Superior temporal gyrus (tissue), 1 donor: ENCODE data around the gene BCOR.

Source experiments
- DNase-seq: peaks from one replicate; pipeline ENCODE4 v3.0.0-alpha.2; 2016; ENCODE audit errors: extremely low spot score

The BCOR gene

DNA sequence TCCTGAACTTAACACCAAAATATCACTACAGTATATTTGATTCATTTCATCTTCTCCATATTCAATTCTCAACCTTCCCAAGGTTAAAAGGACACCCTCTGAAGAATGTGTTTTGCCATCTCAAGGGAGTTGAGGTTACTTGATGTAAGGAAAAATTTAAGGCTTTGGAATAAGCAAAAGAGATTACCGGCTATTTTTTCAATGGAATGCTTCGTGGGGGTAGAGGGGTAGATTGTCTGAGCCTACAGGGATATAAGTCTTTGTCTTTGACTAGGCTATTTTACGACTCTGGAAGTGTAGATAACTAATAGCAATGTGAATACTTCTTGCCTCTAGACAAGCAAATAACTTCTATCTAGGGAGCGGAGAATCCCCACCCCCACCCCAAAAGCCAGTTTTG lies 78.2 kb downstream of the BCOR start:
- no peak for DNase-seq

DNA sequence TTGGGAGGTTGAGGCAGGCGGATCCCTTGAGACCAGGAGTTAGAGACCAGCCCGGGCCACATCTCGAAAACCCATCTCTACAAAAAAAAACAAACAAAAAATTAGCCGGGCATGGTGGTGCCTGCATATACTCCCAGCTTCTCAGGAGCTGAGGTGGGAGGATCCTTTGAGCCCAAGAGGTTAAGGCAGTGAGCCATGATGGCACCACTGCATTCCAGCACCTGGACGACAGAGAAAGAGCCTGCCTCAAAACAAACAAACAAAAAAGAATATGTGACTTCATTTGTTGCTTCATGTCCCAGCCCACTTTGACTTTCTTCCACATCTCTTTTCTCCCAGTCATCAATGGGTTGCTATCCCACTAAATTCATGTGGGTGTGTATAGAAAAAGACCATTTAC lies 79.7 kb downstream of the BCOR start:
- no peak for DNase-seq

DNA sequence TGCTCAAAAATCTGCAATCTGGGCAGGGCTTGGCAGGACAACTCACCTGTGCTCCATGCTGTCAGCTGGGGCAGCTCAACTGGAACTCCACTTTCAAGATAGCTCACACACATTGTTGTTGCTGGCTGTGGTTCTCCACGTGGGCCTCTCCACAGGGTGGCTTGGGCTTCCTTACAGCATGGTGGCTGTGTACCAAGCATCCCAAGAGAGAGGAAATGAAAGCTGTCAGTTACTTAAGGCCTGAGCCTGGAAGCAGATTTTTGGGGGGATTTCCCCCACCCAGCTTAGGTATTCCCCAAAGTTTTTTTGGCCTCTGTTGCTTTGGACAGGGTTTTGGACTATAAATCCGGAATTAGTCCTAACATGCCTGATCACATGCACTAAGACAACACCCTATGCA lies 81.0 kb downstream of the BCOR start:
- no peak for DNase-seq

DNA sequence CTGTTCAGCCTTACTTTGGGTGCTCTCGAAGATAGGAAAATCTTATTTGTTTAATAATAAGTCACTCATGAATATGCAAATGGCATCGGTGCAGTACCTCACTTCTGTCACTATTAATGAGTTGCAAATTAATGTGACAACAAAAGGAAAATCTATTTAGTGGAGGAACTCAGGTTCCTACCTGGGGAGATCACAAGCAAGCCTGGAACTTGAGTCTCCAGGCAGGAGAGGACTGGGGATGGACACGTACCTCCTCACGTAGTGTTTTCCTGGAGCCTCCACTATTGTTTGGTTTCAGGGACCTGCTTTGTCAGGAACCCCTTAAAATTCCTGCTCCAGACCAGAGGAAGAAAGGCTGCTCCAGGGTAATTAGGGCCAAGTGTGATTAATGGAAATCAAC lies 82.1 kb downstream of the BCOR start:
- DNase-seq: no peak

DNA sequence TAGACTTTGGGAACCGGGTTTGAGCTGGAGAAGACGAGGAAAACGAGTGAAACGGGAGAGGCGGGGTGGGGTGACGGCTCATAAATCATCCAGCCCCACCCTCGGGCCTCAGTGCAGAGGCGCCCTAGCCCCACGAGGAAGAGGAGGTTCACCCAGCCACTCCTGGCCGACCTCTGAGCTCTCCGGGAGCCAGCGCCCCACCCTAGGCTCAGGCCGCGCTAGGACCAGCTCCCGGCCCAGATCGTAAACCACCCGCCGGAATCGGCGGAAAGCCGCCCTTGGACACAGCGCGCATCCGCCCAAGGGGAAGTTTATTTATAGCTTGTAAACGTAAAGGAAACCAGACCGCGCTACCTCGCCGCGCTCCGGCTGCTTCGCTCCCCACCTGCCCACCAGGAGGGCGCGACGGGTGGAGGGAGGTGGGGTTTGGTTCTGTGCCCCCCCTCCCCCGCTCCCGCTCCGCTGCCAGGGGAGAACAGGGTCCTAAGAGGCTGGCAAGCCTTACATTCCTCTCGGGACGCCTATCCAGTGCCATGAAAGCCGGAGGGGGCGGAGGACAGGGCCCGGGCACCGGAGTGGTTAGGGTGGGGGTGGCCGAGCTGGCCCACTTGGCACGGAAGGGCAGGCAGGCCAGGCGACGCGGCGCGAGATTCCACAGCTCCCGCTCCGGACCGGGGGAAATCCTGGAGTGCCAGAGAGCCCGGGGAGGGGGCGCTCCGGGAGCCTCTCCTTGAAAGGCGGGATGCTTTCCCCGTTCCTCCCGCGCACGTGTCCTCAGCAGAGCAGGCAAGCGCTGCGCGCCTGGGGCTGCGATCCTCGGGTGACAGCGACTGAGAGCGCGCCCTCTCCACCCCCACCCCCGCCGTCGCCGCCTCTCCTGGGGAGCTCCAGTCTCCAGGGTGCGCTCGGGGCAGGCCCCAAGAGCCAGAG lies 84.2 kb downstream of the BCOR start:
- no peak for DNase-seq

DNA sequence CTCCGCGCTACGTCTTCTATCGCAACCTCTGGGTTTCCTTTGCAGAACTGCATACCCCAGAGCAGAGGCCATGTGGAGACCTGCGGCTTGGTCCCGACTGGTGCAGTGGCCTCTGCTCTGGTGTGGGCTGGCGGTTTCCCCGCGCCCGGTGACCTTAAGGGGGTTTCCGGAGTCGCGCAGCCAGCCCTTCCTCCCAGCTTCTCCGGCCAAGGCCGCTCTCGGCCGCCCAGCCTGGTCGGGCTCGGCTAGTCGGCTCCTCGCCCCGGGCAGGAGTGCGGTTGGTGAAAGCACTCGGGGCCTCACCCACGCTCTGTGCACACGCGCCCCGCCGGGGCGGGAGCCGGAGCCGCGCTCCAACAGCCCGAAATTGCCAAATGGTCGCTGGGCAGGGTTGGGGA lies 84.9 kb downstream of the BCOR start:
- DNase-seq: no peak

DNA sequence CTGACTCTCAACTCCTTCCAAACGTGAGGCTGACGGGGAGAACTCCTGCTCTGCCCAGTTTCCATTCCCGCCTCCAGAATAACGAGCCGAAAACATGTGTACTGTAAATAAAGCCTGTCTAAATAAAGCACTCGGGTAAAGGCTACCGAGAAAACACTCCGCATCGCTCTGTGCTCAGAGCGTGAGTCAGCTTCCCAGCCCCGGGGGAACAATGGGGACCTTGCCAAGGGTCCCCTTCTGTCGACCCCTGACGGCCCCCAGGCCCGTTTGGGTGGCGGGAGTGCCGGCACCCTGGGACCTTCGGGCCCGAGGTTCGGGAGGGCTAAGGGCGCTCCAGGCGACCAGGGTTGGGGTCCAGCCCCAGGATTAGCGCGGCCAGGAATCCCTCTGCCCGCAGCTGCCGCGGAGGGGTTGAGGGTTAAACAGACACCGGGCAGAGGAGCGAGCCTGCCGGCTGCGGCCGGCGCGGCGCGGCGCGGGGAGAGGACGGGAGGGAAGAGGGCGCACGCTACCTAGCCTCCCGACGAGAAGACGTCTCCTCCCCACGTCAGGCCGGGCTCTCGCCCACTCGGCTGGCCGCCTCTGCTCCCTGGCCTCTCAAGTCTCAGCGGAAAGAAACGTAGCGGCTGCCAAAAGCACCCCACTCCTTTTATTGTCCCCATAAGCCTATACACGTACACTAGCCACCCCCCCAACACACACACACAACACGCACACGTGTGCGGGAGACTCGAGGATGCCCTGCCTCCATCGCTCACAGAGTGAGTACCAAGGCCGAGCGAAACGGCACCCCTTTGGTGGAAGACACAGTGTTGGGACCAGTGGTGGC lies 85.5 kb downstream of the BCOR start:
- DNase-seq: no peak

DNA sequence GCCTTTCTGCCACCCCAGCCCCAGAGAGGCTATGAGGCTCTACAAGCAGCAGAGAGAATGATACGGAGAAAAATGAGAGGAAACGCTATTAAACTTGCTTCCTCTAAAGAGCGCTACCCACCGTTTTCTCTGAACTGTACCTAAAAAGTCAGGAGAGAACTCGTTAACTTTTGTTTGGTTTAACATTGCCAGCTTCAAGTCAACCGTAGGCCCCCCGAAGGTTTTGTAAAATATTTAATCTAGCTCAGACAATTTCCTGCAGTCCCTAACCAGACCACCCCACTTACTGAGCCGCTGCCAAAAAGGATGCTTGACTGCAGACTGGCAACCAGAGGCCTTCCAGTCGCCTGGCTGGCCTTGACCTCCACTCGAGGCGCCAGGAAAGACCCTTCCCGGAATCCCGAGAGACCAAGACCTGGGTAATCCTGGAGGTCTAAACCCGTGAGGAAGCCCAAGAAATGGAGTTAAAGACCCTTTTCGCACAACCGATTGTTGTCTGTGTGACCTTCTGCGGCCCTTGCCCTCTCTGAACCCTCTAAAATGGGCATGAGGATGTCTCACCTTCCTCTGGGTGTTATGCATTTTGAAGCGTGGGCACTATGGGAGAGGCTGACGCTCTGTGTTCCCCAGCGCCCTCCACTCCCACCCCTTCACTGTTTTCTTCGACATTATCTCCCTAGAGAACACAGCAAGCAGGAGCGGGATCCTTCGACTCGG lies 86.3 kb downstream of the BCOR start:
- DNase-seq: no peak

DNA sequence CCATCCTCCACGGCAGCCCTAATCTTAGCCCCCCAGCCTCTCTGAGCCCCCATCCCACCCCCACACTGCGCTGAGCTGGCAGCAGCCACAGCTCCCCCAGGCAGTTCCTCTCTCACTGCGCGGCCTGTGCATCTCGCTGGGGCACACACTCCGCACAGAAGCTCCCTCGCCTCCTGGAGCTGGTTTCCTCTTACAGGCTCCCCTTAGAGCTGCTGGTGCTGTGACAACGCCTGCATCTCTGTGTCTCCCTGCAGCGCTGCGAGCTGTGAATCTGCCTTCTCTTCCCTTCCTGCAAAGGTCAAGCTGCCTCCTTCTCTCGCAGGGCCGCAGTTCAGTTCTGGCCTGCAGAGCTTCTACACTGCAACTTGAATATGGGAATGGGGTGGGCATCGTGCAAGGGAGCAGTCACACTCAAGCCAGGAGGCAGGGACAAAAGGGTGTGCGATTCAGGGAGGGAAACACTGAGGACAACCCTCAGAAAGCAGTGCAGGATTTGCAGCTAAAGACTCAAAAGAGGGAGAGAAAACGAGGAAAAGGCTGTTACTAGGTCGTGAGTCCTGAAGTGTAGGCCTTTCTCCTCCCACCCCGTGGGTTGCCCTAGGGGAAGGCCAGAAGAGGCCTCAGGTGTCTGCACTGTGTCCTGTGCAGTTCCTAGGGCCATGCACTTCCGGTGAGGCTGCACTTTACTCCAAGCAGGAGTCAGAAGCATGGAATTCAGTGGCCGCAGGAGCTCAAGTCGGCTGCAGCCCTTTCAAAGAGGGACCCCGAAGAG lies 87.0 kb downstream of the BCOR start:
- DNase-seq: no peak

DNA sequence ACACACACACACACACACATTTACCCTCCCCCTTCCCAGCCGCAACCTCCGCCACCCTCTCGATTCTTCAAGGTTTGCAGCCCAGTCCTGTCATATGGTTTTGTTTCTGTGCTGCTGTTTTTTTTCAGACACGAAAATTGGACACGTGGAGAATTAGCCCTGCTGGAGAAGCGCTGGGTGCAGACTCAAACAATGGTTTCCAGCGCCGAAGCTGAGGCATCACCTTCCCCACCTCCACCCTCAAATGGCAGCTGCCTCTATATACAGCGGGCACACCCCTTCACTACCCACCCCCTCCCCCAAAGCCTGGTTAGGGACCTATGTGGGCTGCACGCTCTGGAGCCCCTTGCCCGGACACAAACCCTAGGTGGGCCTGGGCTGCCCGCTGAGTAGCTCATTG lies 87.9 kb downstream of the BCOR start:
- DNase-seq: no peak

DNA sequence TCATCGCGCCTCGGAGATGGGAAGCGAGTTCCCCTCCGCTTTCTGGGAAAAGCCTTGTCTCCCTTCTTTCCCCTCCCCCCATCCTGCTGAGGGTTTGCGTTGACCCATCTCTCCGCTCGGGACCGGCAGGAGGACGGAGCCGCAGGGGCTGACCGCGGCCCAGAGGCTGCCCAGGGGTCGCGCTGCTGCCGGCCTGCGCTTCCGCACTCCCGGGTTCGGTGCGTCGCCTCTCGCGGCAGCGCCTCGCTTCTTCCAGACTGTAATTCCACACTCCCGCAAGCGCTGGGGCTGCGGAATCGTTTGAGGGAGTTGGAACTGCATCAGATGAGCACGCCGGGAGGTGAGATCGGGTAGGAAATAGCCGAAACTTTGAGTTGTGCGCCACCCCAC lies 88.3 kb downstream of the BCOR start:
- DNase-seq: no peak

DNA sequence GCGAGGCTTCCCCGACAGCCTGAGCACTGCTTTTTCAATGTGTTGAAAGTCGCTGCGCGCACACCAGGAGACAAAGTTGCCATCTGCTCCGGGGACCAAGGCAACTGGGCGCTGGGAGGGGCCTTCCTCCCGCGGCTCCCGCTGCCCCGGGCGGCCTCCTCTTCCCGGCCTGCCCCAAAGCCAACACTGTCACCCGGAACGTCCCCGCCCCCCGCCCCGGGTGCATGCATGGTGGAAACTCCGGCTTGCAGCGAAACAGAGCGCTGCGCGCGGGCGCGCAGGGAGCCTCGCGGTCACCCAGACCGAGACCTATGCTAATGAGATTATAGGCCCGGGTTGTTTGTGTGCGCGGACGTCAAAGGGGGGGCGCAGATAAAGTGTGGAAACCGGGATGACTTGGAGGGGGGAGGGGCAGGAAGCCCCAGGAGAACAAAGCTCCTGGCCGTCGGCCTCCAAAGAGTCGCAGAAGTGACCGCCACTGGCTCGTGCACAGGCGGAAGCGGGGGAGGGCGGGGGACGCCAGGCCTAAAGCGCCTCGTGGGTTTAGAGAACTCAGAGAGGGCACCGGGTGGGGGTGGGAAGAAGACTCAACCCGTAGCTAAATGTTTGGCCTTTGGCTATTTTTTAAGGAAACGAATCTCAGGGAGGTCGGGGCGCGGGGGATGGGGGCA lies 88.8 kb downstream of the BCOR start:
- DNase-seq: no peak

DNA sequence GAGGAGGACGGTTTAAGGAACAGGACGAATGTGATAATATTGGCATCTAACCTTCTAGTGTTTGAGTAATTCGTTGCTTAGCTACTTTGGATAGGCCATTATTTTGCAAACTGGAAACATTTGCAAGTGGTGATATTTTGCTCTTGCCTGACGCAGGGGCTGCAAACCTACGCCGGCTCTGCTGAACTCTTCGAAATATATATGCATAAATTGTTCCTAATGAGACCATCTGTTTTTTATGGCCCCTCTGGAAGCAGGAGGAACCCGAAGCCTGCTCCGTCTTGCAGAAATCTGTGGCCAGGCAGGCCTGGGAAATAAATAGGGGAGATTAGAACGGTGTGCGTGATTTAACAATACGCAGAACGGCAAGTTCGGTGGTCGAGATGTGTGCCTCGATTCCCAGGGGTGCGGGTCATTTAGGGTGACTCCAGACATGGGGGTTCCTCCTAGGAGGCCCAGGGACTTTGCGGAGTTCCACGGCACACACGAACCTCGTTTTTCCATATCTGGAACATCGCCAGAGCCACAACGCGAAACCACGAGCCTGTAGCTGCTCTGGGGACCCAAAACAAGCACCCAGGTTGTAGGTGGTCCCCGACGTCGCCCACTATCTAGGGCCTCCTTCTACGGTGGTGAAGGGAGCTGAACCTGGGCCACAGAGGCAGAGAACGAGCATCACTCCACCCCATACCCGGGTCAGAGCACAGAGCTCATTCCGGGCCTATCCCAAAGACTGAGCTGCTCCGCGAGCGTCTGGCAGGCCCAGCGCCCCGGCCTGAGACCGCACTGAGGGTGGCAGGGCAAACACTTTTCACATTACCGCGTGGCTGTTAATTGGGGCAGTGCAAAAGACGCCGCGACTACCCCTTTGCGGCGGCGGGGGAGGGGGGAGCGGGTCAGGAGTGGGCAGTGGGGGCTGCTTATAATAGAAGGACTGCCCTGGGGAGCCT lies 89.7 kb downstream of the BCOR start:
- DNase-seq: no peak

DNA sequence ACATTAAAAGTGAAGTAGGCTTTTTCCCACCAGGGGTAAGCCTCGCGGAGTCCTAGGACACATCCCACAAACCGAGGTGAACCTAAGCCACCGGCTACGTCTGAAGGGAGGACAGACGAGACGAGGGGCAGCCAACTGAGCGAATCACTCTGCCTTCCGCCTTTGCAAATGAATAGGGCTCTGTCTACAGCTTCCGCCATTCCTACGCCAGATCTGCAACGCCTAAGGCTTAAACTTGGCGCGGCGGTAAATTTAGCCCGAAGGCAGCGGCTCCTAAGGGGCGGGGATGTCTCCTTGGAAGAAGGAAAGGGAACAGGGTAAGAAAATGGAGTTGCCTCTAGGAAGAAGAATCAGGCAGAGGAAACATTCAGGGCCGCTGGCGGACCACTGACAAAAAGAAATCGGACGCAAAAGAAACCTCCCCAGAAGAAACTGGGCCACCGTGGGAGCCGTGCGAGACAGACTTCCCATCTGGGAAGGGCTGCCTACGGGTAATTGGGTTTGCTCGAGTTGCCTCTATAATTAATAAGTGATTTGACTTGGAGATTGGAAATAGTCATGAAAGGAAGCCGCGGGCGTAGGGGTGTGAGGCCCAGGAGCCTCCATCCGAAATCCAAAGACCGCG lies 90.5 kb downstream of the BCOR start:
- no peak for DNase-seq

DNA sequence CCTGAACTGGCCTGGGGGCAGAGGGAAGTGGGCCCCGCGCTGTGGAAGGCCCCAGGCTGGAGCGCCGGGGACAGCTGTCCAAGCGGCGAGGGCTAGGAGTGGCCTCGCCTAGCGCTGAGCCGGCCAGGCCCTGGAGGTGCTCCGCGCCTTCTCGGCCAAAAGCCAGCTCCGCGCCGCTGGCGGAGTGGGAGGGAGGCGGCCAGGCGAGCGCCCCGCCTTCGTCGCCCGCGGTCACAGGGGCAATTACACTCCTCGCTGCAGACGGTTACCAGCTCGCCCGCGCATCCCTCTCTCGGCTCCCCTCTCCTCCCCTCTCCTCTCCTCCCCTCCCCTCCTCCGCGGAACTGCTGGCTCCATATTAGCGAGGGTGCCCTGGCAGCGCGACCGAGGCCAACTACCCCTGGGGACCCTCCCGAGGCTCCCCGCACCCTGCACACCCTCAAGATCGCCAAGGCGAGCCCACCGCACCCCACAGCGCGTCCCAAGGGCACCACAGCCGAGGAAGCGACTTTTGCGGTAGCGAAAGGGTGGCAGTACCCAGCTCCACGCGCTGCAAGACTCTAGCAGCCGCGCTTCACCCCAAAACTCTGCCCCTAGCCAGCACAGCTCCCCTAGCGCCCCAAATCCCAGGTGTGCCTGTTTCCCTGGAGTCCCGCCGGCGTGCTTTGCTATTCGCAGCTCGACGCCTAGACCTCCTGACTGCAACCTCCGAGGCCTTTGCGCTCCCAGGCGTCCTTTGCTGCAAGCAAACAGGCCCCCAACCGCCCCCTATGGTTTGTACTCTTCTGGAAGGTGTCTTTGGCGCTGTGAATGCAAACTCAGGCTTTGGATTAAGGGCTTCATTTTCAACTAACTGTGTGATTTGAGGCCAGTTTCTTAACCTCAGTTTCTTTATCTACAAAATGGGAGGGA lies 91.4 kb downstream of the BCOR start:
- DNase-seq: no peak

DNA sequence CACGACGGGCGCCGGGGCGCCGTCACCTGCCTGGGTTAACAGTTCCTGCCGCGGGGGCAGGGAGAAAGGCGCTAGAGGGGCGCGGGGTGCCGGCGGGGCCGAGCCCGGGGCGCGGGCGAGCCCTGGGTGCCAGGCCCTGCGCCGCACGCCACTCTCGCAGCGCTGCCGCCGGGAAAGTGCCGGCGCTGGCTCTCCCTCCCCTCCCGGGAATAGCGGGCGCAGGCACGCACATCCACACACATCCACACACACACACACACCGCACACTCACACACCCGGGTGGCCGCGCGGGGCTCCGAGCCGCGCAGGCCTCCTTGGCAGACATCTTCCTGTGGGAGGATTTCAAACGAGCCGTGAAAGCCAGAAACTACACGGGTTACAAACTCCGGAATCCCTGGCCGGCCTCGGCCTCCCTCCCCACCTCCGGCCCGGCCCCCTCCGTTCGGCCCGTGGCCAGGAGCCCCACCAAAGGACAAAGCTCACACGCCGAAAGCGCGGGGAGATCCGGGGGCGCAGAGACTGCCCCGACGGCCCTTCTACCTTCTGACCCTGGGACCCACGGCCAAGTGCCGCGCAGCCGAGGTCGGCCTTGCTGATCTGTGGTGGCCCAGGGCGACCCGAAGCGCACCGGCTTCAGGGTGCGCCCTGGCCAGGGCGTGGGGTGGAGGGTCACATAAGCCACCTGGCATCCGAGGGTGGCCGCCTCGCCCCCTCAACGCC lies 92.3 kb downstream of the BCOR start:
- no peak for DNase-seq

DNA sequence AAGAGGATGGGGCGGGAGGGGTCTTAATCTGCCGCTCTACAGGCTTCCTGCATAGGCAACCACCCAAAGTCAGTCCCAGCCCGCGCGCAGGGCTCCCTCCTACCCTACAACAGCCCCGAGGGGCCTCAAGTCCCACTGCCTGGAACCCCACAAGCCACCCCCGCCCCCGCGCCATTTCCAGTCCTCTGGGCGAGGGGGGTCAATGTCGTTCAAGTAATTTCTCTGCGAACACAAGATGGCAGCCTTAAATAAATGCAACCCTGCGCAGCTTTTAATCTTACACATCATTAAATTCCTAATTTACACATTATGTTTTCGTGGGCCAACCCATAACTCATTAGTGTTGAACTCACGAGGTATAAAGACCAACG lies 92.9 kb downstream of the BCOR start:
- DNase-seq: no peak

DNA sequence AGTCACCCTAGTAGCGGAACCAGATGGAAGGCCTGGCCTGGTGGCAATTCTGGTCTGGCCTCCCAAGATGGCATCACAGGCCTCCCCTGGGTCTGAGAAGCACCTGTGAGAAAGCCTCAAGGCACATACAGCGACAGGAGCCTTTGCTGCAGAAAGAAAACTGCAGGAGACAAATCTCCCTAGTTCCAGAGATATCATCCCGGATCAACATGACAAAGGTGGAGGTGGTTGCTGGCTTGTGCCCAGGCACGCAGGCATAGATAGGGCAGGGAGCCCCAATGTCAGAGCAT lies 93.6 kb downstream of the BCOR start:
- DNase-seq: no peak
